ENCODE measurements around the gene LIX1. TPM values are rescaled to one million over a fixed set of nuclear protein-coding genes. Genes with fewer than 3 reads are reported as not detected.

The LIX1 gene
- total and polyA plus RNA-seq, 8 donors, result 0.12 to 1.8 (median 1.3) TPM; not detected in 3

- DNase-seq, result no peak
- Histone ChIP-seq H3K27me3 (no peaks in the 10 kb centered on the region), H3K9me3 (no peaks in the 10 kb centered on the region), H3K4me1 (no peaks in the 10 kb centered on the region), H3K36me3 (no peaks in the 10 kb centered on the region), H3K27ac (no peak overlapping the region), H3K4me3 (no peak overlapping the region)
- intact Hi-C loops (cut with DNase I; ENCODE audit: low total_unique reads), result no loop called here
- TF ChIP-seq POLR2A (IDR thresholded peaks at IDR 0.05), result no peak
- TF ChIP-seq CTCF (IDR thresholded peaks at IDR 0.05), result no peak
- no peak for TF ChIP-seq EP300 (IDR thresholded peaks at IDR 0.05)
- TF ChIP-seq POLR2AphosphoS5 (IDR thresholded peaks at IDR 0.05), result no peak
- 45 to 72% (median 55%) methylated on average over 2 of the region's 2 CpGs for WGBS, 5 donors
Measured at GRCh38 chr5:97065475-97065874, 76.9 kb downstream of the LIX1 start.

- H3K36me3 ChIP-seq, result no peaks in the 10 kb centered on the region
- H3K4me1 ChIP-seq, result no peaks in the 10 kb centered on the region
- no peak overlapping the region for H3K27ac ChIP-seq
- TF ChIP-seq POLR2A (IDR thresholded peaks at IDR 0.05) (no peak), EP300 (IDR thresholded peaks at IDR 0.05) (no peak)
- no peak overlapping the region for H3K4me3 ChIP-seq
- 78 to 97% (median 92%) methylated on average over 1 of the region's 1 CpG for WGBS, 5 donors
- DNase-seq, result no peak
- H3K27me3 ChIP-seq, result no peaks in the 10 kb centered on the region
- peaks cover 0 to 15% (median 0%) of the 10 kb centered on the region in 4 donors for H3K9me3 ChIP-seq
- intact Hi-C loops (cut with DNase I; ENCODE audit: low total_unique reads), result no loop called here
Measured at GRCh38 chr5:97063251-97063650, 79.2 kb downstream of the LIX1 start.

- TF ChIP-seq POLR2AphosphoS5 (IDR thresholded peaks at IDR 0.05), result no peak
- no peak for TF ChIP-seq POLR2A (IDR thresholded peaks at IDR 0.05)
- no peak for TF ChIP-seq EP300 (IDR thresholded peaks at IDR 0.05)
- no peak for TF ChIP-seq CTCF (IDR thresholded peaks at IDR 0.05)
- intact Hi-C loops (cut with DNase I; ENCODE audit: low total_unique reads), result no loop called here
- Histone ChIP-seq H3K27me3 (no peaks in the 10 kb centered on the region), H3K4me1 (no peaks in the 10 kb centered on the region), H3K9me3 (peaks cover 0 to 15% (median 0%) of the 10 kb centered on the region in 4 donors), H3K36me3 (no peaks in the 10 kb centered on the region), H3K27ac (no peak overlapping the region), H3K4me3 (no peak overlapping the region)
- 70 to 83% (median 77%) methylated on average over 8 of the region's 8 CpGs for WGBS, 5 donors
- DNase-seq, result no peak
Measured at GRCh38 chr5:97062046-97062445, 80.4 kb downstream of the LIX1 start.

GRCh38 chr5:97056263-97056662 lies 86.1 kb downstream of the LIX1 start:
- DNase-seq, result no peak
- H3K36me3 ChIP-seq, result no peaks in the 10 kb centered on the region
- intact Hi-C loops (cut with DNase I; ENCODE audit: low total_unique reads), result no loop called here
- no peak overlapping the region for H3K27ac ChIP-seq
- WGBS, 5 donors, result 94 to 100% (median 95%) methylated on average over 1 of the region's 1 CpG
- H3K4me1 ChIP-seq, result no peaks in the 10 kb centered on the region
- H3K27me3 ChIP-seq, result no peaks in the 10 kb centered on the region
- peaks cover 0 to 15% (median 0%) of the 10 kb centered on the region in 4 donors for H3K9me3 ChIP-seq
- no peak overlapping the region for H3K4me3 ChIP-seq
- TF ChIP-seq POLR2AphosphoS5 (IDR thresholded peaks at IDR 0.05), result no peak
- TF ChIP-seq POLR2A (IDR thresholded peaks at IDR 0.05), result no peak
- TF ChIP-seq EP300 (IDR thresholded peaks at IDR 0.05), result no peak
- TF ChIP-seq CTCF (IDR thresholded peaks at IDR 0.05), result no peak

GRCh38 chr5:97049175-97049574 lies 93.2 kb downstream of the LIX1 start:
- H3K4me1 ChIP-seq, result no peaks in the 10 kb centered on the region
- intact Hi-C loops (cut with DNase I; ENCODE audit: low total_unique reads), result no loop called here
- WGBS, 5 donors, result 79 to 90% (median 84%) methylated on average over 7 of the region's 7 CpGs
- no peak overlapping the region for H3K27ac ChIP-seq
- no peak overlapping the region for H3K4me3 ChIP-seq
- no peak for TF ChIP-seq EP300 (IDR thresholded peaks at IDR 0.05)
- no peak for TF ChIP-seq POLR2AphosphoS5 (IDR thresholded peaks at IDR 0.05)
- no peak for TF ChIP-seq POLR2A (IDR thresholded peaks at IDR 0.05)
- TF ChIP-seq CTCF (IDR thresholded peaks at IDR 0.05), result no peak
- no peaks in the 10 kb centered on the region for H3K36me3 ChIP-seq
- no peaks in the 10 kb centered on the region for H3K9me3 ChIP-seq
- no peaks in the 10 kb centered on the region for H3K27me3 ChIP-seq
- no peak for DNase-seq
